AG04450 (cell line): ENCODE data around the gene SYDE1. TPM values are rescaled to one million over a fixed set of nuclear protein-coding genes. Genes with fewer than 3 reads are reported as not detected.

Experiments
- CTCF ChIA-PET: fragments of 300-600, 350-600 bp; formaldehyde crosslinking; extraction: SDS; loops from one replicate; lab custom pipeline; 2022; ENCODE audit warnings: antibody characterized with exemption, inconsistent platforms; lab: Charles Lee
- POLR2A ChIA-PET: fragments of 350-600 bp; formaldehyde crosslinking; extraction: SDS; loops from one replicate; lab custom pipeline; 2021; ENCODE audit warnings: antibody characterized with exemption, inconsistent platforms; lab: Yijun Ruan, JAX
- DNase-seq: peaks from one replicate; pipeline ENCODE4 v3.0.0-alpha.2; 2011; ENCODE audit warnings: low read depth, low spot score
- H3K27ac ChIP-seq: one replicate; pipeline ENCODE4 v1.5.1; 2012; ENCODE audit warnings: low read depth, low read length, control low read depth
- H3K27me3 ChIP-seq: one replicate; pipeline ENCODE4 v1.6.0; 2012; ENCODE audit warnings: low read length; ENCODE audit not compliant: control insufficient read depth, insufficient read depth
- H3K4me3 ChIP-seq: 2 replicates; pipeline ENCODE4 v1.5.1; 2011; ENCODE audit warnings: mild to moderate bottlenecking, low read depth, low read length, control low read depth
- H3K9me3 ChIP-seq: 2 replicates; pipeline ENCODE4 v1.5.1; 2012; ENCODE audit warnings: low read length; ENCODE audit not compliant: control insufficient read depth, insufficient read depth
- CTCF ChIP-seq: IDR thresholded peaks from 2 replicates; pipeline ENCODE4 v1.5.1; 2011; ENCODE audit warnings: low read depth, low read length, control low read depth, inconsistent platforms
- polyA plus RNA-seq: library from polyadenylated mRNA; depleted of rRNA; stranded (reverse); fragments of >200 nt; gene quantifications from 2 replicates; pipeline ENCODE4 v1.2.3, GENCODE V29; 2011

The SYDE1 gene
- polyA plus RNA-seq, 1 experiment = 30.3 TPM

DNA sequence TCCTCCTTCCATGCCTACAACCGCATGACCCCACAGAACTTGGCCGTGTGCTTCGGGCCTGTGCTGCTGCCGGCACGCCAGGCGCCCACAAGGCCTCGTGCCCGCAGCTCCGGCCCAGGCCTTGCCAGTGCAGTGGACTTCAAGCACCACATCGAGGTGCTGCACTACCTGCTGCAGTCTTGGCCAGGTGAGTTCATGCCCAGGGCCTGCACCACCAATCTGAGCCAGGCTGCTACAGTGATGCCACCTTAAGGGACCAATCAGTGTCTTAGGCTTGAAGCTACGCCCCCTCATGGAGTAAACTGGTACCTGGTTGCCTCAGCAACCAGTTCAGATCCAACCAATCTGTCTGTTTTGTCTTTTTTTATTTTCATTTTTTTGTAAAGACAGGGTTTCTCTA, 5.2 kb downstream of the SYDE1 start:
- POLR2A ChIA-PET = interaction anchor here (0.8 kb wide), 1 partner anchor 220 kb away, joined by 3 read pairs; no protein-coding TSS in a partner anchor
- H3K9me3 ChIP-seq = peaks cover 10% of the 10 kb centered on the region
- H3K4me3 ChIP-seq = no peak overlapping the region
- no peak for DNase-seq
- peak; percentile 9; the same call in 1 of the 2 replicates for TF ChIP-seq CTCF
- H3K27ac ChIP-seq = no peak overlapping the region
- CTCF ChIA-PET = no interaction called here
- H3K27me3 ChIP-seq = no peaks in the 10 kb centered on the region

DNA sequence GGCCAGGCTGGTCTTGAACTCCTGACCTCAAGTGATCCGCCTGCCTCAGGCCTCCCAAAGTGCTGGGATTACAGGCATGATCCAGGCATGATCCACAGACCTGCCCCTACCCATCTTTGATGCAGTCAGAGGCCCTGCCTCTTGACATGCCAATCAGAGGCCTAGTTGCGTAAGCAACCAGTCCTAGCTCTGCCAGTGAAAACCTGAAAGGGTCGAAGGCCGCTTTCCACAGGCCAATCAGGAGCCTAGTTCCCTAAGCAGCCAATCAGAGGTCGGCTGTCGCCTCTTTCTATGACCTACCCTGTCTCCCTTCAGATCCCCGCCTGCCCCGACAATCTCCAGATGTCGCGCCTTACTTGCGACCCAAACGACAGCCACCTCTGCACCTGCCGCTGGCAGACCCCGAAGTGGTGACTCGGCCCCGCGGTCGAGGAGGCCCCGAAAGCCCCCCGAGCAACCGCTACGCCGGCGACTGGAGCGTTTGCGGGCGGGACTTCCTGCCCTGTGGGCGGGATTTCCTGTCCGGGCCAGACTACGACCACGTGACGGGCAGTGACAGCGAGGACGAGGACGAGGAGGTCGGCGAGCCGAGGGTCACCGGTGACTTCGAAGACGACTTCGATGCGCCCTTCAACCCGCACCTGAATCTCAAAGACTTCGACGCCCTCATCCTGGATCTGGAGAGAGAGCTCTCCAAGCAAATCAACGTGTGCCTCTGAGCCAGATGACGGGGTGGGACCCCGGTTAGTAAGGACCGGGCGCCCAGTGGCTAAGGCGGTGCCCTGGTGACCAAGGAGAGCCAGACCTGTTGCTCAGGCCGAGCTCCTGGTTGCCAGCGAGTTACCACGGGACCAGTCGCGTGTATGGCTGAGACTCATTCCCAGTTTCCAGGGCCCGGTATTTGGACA, 6.3 kb downstream of the SYDE1 start:
- TF ChIP-seq CTCF = no peak
- H3K27me3 ChIP-seq = no peaks in the 10 kb centered on the region
- peaks cover 10% of the 10 kb centered on the region for H3K9me3 ChIP-seq
- CTCF ChIA-PET = interaction anchor here (0.7 kb wide), 1 partner anchor 131 kb away, joined by 4 read pairs; no protein-coding TSS in a partner anchor
- POLR2A ChIA-PET = interaction anchor here (0.8 to 1.5 kb wide), 2 partner anchors 219 to 305 kb away, joined by 3 to 5 read pairs; partner anchors contain the start of gene AKAP8L
- H3K4me3 ChIP-seq = no peak overlapping the region
- no peak for DNase-seq
- H3K27ac ChIP-seq = peak overlapping the region; percentile 57

GRCh38 chr19:15114153-15114540, 6.9 kb downstream of the SYDE1 start:
- ChIA-PET CTCF (interaction anchor here (0.7 kb wide), 1 partner anchor 130 kb away, joined by 4 read pairs; no protein-coding TSS in a partner anchor), POLR2A (interaction anchor here (1.5 kb wide), 1 partner anchor 305 kb away, joined by 5 read pairs; the partner anchor contains the start of gene AKAP8L)
- no peaks in the 10 kb centered on the region for H3K27me3 ChIP-seq
- H3K4me3 ChIP-seq = no peak overlapping the region
- DNase-seq = no peak
- peak overlapping the region; percentile 57 for H3K27ac ChIP-seq
- peaks cover 13% of the 10 kb centered on the region for H3K9me3 ChIP-seq
- no peak for TF ChIP-seq CTCF

DNA sequence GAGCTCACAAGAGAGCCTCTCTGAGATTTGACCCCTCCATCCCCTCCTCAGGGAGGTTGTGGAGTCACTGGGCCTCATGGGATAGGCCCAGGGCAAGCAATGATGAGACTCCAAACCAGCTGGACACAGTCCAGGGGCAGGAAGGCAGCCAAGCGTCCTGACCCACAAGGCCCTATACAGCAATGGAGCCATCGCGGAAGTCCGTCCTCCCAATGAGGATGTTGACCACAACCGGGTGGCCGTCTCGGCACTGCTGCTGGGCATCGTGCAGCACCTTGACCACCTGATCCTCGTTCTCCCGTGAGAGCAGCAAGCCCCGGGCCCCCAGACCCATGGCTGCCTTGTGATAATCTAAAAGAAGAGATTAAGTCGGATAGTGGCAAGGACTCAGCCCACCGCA, 7.9 kb downstream of the SYDE1 start:
- peak overlapping the region; percentile 39 for H3K27ac ChIP-seq
- no peak overlapping the region for H3K4me3 ChIP-seq
- no peak for TF ChIP-seq CTCF
- no peaks in the 10 kb centered on the region for H3K27me3 ChIP-seq
- ChIA-PET CTCF (no interaction called here), POLR2A (no interaction called here)
- peaks cover 16% of the 10 kb centered on the region for H3K9me3 ChIP-seq
- no peak for DNase-seq
